GM18909 (cell line): ENCODE data around the gene ETHE1.
"Not testable (repeated sequence)": the region's sequence is repeated elsewhere in the genome, so short reads cannot be mapped to it uniquely, and the experiment has no call there.

Source experiments
- ATAC-seq: cut with Tn5 transposase; IDR thresholded peaks from one replicate; pipeline ENCODE4 v1.9.1; 2021; ENCODE audit warnings: mild to moderate bottlenecking; ENCODE audit not compliant: unreplicated experiment, poor library complexity

The ETHE1 gene

DNA sequence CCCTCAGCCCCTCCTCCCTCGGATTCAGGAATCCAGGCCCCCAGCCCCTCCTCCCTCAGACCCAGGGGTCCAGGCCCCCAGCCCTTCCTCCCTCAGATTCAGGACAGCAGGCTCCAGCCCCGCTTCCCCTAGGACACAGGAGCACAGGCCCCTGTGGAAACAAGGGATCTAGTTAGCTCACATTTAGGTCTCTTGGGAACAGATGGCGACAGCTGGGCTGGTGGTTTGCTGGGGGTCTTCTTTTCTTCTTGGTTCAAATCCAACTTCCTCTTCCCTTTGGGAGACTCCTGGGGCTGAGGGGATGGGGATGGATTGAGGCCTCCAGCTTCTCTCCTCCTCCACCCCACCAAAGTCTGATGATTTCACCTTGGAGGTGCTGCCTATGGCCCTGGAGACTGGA lies 25.6 kb upstream of the ETHE1 start:
- ATAC-seq: no peak

DNA sequence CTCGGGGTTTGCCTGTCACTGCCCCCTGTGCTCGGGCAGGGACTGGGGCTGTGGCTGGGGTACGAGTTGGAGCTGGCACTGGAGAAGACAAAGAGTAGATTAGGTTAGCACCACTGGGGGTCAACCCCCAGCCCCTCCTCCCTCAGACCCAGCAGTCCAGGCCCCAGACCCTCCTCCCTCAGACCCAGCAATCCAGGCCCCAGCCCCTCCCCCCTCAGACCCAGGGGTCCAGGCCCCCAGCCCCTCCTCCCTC lies 25.1 kb upstream of the ETHE1 start:
- no peak for ATAC-seq

DNA sequence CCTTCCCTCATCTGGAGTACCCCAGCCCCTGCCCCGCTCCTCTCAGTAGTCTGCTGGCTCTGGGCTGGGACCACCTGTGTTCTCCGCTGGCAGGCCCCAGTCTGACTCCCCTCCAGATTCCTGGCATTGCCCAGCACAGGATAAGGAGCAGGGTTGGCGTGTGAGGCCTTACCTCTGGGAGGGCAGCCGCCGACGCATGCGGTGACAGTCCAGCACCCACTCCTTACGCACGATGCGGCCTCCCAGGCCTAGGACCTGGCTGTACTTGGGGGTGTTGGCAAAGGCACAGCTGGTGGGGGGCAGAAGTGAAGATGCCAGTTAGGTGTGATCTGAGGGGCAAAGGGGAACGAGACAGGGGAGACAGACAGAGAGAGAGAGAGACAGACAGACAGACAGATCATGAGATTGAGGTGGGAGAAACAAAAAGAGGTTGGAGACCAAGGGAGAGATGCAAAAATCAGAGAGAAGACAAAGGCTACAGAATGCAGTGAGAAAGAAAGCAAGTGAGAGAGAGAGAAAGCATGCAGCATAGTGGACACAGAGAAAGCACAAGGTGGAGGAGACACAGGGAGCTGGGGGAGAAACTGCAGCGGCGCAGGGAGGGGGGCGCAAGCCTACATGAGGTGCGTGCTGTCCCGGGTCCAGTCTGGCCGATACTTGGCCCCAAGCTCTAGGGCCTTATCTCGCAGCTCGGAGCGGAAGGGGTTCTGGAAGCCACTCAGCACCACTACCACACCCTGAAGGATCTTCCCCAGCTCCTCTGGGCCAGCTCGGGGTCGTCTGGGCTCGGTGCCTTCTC lies 24.6 kb upstream of the ETHE1 start:
- ATAC-seq: no peak

DNA sequence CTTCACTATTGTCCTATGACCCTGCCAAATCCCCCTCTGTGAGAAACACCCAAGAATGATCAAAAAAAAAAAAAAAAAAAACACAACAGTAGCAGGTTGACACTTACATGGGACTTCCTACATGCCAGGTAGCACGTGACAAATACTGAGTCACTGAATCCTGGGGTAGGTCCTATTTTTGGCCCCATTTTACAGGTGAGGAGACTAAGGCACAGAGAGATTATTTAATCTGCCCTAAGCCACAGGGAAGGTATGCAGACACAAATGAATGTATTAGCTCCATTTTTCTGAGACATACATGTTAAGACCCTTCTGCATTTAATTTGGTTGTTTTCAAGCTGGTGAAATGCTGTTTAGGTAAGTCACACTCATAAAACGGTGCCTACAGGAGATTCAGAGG lies 21.7 kb upstream of the ETHE1 start:
- no peak for ATAC-seq

DNA sequence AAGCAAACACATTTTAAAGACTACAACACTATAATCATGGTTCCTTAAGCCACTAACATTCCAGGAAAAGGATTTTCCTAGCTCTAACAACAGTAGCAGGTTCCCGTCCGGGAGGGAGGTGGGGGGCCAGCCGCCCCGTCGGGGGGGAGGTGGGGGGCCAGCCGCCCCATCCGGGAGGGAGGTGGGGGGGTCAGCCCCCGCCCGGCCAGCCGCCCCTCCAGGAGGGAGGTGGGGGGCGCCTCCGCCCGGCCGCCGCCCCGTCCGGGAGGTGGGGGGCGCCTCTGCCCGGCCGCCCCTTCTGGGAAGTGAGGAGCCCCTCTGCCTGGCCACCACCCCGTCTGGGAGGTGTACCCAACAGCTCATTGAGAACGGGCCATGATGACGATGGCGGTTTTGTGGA lies 20.9 kb upstream of the ETHE1 start:
- not testable (repeated sequence) for ATAC-seq

DNA sequence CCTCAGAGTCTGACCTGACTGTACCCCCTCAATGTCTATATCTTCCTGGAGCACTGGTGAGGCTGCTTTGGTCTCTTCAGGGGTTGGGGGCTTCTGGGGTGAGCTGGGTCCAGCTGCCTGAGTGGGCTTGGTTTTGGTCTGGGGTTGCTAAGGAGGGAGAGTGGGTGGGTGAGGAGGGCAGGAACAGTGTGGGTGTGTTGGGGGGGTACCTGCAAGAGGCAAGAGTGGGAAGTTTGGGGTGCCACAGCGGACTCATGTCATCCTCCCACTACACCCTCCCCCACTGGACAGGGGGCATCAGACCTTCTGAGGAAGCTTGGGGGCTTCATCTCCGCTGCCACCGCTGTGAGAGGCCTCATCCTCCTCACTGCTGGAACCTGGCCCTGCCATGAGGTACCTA lies 19.6 kb upstream of the ETHE1 start:
- ATAC-seq: no peak

DNA sequence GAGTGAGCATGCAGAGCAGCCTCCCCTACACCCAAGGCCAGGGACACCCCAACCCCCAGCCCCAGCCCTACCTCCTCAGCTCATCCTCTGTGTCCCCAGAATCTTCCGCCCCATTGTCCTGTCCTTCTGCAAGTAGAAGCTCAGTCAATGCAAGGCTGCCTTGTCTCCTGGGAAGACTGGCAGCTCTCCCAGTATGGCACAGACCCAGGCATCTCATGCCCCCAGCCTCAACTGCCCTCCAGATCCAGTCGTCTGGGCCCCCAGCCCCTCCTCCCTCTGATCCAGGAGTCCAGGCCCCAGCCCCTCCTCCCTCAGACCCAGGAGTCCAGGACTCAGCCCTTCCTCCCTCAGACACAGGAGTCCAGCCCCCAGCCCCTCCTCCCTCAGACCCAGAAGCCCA lies 19.0 kb upstream of the ETHE1 start:
- no peak for ATAC-seq

DNA sequence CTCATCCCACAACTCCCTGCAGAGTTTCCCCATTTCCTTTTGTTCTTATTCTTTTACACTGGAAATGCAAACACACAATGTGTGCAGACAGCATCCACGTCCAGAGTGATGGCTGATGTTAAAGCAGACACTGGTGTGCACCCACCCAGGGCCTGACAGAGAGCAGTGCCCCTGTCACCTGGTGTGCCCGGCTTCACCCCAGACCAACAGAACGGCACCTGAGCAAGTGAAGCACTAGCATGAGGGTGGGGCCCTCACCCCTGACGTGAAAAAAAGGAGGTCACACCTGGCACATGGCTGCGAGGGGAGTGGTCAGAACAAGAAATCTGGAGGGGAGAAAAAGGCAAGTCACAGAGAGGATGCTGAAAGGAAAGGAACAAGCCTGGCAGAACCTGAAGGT lies 18.3 kb upstream of the ETHE1 start:
- no peak for ATAC-seq

DNA sequence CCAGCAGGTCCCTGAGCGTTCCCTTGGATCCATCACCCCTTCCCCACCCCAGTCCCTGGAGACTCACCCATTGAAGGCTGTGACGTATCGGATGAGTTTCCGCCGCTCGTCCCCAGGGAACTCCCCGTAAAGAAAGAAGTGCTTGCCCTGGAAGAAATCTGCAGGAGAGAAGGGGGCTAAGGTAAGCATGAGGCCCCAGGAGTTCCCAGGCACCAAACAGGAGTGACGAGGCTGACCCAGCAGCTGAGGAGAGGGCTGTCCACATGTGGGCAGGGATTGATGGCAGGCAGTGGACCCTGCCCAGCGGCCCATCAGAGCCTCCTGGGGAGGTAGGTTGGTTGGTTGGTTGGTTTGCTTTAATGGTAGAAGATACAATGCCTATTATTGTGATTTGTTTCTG lies 17.1 kb upstream of the ETHE1 start:
- ATAC-seq: no peak

DNA sequence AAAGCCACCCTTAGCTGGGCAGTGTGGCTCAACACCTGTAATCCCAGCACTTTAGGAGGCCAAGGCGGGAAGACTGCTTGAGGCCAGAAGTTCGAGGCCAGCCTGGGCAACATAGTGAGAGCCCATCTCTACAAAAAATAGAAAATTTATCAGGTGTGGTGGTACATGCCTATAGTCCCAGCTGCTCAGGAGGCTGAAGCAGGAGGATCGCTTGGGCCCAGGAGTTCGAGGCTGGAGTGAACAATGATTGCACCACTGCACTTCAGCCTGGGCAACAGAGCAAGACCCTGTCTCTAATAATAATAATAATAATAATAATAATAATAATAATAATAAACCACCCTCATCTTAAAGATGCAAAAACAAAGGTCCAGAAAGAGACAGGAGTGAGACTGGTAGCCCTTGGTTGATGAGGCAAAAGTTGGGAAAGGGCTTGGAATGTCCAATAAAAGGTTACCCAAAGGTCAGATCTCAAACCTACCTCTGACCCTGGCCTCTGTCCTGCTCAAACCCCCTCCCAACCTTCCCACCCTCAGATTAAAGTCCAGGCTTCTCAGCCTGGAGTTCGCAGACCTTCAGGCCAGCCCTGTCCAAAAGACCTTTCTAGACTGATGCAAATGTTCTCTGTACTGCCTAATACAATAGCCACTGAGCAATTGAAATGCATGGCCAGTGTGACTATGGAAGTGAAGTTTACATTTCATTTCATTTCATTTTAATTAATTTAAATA lies 15.1 kb upstream of the ETHE1 start:
- no peak for ATAC-seq

DNA sequence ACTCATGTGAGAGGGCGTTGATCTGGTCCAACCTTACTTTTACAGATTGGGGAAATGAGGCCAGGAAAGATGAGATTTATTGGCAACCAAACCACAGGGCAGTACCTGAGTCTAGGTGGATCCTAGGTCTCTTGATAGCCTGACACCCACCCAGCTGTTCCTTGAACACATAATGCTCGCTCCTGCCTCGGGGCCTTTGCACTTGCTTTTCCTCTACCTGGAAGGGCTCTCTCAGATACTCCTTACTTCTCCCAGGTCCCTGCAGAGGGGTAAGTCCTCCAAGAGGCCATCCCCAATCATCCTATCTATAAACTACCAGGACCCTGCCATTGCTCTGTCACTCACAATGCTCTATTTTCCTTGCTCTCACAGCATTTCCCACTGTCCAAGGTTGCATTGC lies 13.4 kb upstream of the ETHE1 start:
- ATAC-seq: no peak

DNA sequence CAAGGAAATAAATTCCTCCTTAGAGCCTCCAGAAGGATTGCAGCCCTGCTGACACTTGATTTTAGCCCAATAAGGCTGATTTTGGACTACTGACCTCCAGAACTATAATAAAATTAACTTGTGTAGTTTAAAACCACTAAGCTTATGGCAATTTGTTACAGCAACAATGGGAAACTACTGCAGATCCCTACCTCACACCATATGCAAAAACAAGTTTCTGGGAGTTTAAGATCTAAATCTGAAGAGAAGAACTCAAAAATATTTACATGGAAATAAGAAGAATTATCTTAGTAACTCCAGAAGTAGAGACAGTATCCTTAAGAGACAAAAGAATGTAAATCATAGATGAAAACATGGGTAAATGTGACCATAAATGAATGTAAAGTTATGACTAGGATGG lies 11.9 kb upstream of the ETHE1 start:
- no peak for ATAC-seq

DNA sequence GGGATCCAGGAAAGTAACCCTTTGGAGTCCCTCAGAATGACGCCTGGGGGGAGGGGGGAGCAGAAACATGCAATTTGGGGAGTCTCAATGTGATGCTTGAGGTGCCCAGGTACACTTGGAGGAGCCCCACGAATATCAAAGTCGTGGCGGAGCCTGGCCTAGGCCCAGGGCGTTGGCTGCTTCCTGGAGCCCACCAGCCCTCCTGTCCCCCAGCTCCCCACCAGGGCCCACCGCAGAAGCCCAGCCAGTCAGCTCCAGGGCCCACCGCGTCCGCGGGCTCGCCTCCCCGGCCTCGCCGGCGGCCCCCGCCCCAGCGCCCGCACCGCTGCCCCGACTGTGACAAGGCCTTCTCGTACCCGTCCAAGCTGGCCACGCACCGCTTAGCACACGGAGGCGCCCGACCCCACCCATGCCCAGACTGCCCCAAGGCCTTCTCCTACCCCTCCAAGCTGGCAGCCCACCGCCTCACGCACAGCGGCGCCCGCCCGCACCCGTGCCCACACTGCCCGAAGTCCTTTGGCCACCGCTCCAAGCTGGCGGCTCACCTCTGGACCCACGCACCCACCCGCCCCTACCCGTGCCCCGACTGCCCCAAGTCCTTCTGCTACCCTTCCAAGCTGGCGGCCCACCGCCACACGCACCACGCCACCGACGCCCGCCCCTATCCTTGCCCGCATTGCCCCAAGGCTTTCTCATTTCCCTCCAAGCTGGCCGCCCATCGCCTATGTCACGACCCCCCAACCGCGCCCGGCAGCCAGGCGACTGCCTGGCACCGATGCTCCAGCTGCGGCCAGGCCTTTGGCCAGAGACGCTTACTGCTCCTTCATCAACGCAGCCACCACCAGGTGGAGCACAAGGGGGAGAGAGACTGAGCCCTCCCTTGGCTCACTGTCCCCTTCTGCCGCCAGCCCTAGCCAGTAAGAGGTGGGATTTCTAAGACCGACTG lies 8.1 kb upstream of the ETHE1 start:
- ATAC-seq: no peak

DNA sequence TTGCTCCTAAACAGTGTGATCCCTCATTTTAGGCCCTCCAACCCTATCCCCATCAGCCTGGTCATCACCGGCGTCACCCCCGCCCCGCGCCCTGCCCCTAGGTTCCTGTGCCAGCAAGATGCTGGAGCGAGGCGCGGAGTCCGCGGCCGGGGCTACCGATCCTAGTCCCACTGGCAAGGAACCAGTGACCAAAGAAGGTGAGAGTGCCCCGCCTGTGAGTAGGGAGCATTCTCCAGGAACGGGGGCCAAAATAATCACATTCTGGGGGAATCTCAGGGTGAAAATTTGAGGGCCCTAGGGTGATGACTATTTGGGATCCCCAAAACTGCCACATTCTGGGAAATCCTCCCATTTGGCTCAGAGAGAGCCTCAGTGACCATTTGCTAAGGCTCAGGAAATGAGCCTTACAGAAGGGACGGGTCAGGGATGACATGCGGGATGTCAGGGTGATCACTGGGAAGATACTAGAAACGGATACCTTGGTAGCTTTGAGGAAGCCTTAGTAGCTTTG lies 7.4 kb upstream of the ETHE1 start:
- no peak for ATAC-seq

DNA sequence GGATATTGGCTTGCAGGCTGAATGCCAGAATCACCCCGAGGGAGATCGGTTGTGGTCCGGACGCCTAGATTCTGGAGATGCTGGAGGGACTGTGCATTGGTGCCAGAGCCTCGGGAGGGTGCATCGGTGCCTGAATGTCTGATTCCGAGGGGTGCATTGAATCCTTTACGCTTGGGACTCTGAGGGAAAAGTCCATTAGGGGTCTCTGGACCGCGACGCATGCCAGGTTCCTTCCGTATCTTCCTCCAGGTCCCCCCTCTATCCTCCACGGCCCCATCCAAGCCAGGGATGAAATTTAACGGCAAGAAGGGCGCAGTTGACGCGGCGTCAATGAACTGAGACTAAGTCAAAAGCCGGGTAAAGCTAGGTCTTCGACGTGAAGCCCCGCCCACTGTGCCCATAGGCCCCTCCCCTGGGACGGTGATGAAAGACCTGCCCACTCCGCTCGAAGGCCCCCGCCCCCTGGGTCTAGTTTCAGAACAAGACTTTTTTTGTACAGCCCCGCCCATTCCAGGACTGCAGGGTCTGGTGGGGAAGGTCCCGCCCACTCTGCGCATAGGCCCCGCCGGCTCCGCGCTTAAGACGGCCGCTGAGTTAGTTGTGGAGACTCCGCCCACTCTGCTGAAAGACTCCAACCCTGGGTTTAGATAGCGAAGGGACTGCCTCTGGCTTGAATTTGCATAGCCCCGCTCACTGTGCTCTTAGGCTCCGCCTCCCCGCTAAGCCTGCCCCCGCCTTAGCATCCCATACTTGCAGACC lies 6.7 kb upstream of the ETHE1 start:
- ATAC-seq: peak; percentile 56

DNA sequence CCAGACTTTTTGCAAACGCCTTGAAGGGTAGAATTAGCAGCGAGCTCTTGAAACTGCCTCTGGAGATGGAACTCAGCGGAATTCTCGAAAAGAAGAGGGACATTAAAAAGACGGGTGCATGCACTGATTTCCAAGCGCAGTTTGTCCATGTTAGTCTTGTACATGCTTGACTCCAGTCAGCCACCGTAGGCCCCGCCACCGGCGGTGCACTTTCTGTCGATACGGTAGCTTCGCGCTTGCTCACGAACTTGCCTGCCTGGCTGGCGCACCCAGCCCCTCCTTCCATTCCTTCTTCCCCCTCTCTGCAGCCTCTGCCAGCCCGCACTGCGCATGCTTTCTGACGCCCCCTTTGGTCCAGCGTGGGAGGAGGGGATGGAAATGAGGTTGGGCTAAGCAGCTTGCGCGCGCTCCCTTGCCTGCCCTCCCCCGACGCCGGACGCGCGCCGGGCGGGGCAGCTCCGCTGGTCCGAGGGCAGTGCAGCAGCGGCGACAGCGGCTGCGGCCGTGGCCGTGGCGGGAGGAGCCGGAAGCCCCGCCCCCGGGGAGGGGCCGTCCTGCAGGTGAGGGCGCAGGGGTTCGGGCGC lies 6.1 kb upstream of the ETHE1 start, which contains the start of gene ZNF575:
TSS of gene ZNF575 (plus strand) at position 227 of the 584 bp plus-strand sequence. CDS start 1,235 bp downstream, outside the sequence.
- ATAC-seq: peak; percentile 64

DNA sequence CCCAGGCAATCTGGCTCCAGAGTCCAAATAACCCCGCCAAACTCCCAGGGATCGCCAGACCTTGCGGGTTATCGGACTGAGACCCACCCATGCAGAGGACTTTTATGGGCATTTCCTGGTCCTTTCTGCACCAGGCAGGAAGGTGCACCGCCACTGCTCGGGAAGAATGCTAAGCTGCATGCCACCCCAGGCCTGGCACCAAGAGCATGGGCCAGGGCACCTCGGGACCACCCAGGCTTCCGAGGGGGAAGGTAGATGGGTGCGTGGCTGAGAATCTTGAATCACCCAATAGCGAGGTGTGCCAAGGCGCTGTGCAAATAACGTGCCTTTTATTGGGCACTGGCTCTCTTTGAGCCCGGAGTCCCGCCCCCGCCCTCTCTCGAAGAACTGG lies 5.6 kb upstream of the ETHE1 start:
- peak; percentile 23 for ATAC-seq

DNA sequence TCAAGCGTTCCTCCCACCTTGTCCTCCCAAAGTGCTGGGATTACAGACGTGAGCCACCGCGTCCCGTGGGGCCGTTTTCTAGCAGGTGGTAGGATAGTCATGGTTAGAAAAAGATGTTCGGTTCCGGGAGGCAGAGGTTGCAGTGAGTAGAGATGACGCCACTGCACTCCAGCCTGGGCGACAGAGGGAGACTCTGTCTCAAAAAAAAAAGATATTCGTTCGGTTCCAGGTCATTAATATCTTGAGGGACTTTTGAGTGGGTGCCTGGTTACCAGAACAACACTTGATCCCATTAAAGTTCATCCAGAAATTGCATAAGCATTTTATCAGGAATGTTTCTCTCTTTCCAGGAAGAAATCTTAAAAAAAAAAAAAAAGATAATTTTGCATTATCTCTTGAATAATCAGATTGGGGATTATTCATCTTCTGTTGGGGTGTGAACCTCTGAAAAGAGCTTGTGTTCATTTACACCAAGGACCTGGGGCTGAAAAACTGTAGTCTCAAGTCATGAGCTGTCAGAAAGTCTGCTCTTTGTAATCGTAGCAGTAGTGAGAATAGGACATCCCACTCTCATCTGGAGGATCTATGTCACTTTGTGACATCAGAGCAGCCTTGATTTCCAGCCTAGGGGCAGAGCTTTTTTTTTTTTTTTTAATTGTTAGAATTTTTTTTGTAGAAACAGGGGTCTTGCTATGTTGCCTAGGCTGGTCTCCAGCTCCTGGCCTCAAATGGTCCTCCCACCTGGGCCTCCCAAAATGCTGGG lies 1.0 kb upstream of the ETHE1 start:
- no peak for ATAC-seq
